Measurements from ENCODE around the gene C1QTNF7.

DNA sequence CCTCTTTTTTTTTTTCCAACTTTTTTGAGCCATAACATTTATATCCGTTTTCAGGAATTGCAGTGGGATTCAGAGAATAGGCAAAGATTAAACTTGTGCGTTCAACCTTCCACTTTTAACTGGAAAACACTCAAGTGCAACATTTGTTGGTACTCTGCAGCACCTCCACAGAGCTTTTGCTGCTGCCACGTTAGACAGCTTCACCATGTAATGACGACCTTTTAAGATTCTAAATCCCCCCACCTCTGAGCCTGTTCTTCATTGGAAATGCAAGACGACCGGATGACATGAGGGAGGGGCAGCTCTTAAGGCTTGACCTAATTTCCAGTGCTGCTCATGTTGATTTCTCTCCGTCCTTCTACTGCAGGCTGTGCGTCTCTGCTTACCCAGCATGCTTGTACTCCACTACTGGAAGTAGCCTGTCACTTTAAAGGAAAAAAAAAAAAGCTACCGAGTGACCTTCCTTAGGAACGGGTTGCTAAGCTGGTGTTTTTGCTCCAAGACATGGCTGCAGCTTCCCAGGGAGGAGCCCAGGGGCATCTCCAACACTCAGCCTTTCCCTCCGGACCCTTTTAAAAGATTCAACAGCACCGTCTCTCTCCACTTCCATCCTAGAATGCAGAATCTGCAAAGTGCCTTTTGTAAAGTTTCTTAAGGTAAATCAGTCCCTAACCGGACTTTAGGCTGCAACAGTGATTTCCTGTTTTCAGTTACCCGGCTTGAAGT is 41.7 kb downstream of the C1QTNF7 start, which contains the start of gene CC2D2A:
- no peak for TF ChIP-seq EZH2 (IDR thresholded peaks at IDR 0.05; ENCODE audit: borderline replicate concordance, low read depth, low read length, poor library complexity, severe bottlenecking)
- TF ChIP-seq, protein P1, sequence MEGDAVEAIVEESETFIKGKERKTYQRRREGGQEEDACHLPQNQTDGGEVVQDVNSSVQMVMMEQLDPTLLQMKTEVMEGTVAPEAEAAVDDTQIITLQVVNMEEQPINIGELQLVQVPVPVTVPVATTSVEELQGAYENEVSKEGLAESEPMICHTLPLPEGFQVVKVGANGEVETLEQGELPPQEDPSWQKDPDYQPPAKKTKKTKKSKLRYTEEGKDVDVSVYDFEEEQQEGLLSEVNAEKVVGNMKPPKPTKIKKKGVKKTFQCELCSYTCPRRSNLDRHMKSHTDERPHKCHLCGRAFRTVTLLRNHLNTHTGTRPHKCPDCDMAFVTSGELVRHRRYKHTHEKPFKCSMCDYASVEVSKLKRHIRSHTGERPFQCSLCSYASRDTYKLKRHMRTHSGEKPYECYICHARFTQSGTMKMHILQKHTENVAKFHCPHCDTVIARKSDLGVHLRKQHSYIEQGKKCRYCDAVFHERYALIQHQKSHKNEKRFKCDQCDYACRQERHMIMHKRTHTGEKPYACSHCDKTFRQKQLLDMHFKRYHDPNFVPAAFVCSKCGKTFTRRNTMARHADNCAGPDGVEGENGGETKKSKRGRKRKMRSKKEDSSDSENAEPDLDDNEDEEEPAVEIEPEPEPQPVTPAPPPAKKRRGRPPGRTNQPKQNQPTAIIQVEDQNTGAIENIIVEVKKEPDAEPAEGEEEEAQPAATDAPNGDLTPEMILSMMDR (conservative IDR thresholded peaks at IDR 0.05; ENCODE audit: low read depth, low read length), result no peak

All from A673 (cell line).